GM20000 (cell line): ENCODE data around the gene TIAM2.

Experiments
- DNase-seq: peaks from one replicate; pipeline ENCODE4 v3.0.0; 2012; ENCODE audit warnings: low spot score
- TF ChIP-seq, protein P1 (sequence below): IDR thresholded peaks from 2 replicates; pipeline ENCODE4 v1.5.1; 2012; ENCODE audit warnings: mild to moderate bottlenecking, control low read depth; ENCODE audit errors: extremely low read depth, missing control alignments

Gene TIAM2

DNA sequence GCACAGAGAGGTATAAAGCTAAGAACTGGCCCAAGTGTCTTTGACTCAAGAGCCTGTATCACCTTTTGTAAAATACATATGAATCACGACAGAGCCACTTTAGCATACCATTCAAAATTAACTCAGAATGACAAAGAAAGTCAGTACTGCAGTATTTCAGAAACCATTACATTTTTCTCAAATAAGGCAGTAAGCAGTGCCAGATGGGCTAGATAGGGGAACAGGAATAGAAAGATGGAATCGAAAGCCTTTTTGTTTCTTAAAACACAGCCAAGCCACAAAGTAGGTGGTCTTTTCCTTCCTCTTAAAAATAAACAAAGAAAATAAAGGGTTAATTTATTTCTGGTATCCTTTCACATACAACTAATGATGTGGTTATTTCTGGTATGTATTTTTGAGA is 279.0 kb downstream of the TIAM2 start:
- DNase-seq: no peak
- TF ChIP-seq, protein P1, sequence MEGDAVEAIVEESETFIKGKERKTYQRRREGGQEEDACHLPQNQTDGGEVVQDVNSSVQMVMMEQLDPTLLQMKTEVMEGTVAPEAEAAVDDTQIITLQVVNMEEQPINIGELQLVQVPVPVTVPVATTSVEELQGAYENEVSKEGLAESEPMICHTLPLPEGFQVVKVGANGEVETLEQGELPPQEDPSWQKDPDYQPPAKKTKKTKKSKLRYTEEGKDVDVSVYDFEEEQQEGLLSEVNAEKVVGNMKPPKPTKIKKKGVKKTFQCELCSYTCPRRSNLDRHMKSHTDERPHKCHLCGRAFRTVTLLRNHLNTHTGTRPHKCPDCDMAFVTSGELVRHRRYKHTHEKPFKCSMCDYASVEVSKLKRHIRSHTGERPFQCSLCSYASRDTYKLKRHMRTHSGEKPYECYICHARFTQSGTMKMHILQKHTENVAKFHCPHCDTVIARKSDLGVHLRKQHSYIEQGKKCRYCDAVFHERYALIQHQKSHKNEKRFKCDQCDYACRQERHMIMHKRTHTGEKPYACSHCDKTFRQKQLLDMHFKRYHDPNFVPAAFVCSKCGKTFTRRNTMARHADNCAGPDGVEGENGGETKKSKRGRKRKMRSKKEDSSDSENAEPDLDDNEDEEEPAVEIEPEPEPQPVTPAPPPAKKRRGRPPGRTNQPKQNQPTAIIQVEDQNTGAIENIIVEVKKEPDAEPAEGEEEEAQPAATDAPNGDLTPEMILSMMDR: no peak

GRCh38 chr6:155274533-155274932 is 279.4 kb downstream of the TIAM2 start:
- TF ChIP-seq, protein P1: no peak
- no peak for DNase-seq

DNA sequence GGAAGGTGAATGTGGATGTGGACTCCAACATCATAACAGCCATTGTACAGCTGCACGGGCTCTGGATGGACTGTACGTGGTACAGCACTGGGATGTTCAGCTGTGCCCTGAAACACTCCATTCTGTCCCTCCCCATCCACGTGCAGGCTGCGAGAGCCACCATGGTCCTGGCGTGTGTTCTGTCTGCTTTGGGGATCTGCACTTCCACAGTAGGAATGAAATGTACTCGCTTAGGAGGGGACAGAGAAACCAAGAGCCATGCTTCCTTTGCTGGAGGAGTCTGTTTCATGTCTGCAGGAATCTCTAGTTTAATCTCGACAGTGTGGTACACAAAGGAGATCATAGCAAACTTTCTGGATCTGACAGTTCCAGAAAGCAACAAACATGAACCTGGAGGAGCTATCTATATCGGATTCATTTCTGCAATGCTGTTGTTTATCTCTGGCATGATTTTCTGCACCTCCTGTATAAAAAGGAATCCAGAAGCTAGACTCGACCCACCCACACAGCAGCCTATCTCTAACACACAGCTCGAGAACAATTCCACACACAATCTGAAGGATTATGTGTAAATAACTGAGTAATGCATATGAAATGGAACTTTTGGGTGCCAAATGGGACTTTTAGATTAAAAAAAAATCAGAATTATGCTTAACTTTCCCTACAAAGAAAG is 280.8 kb downstream of the TIAM2 start:
- DNase-seq: no peak
- TF ChIP-seq, protein P1: no peak

DNA sequence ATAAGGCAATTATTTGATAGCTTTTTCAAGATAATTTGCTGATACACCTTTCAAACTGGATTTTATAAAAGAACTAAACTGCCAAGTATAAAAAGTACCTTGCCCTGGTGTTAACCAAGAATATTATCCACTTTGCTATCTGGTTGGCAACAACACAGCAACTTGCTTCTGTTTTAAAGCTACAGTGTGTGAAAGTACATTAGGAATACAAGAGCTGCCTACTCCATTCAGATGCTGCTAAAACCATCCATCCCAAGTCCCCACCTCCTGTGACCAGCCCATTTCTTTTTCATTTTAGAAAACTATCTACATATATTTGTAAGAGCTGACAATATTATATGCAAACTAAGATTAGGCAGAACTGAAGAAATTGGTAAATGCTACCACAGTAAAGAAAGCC is 281.5 kb downstream of the TIAM2 start:
- TF ChIP-seq, protein P1: no peak
- DNase-seq: no peak

- no peak for DNase-seq
- TF ChIP-seq, protein P1: no peak
These were observed 283.4 kb downstream of the TIAM2 start for GRCh38 chr6:155278319-155279049.

DNA sequence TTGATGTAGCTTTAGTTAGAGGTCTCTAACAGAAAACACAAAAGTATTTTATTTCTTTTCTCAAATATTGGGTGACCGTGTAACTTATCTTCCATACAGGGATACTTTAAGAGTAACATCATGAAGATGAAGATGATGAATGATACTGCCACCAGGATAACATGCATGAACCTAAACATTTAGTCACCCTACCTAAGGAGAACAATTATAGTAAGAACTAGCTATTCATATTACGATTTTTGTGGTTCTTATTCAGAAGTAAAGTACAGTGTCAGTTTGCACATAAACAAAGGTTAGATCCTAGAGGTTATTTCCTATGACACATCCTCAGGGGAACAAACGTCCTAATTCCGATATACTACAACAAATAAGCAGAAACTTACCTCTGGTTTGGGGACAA is 289.7 kb downstream of the TIAM2 start:
- DNase-seq: no peak
- TF ChIP-seq, protein P1: no peak

DNA sequence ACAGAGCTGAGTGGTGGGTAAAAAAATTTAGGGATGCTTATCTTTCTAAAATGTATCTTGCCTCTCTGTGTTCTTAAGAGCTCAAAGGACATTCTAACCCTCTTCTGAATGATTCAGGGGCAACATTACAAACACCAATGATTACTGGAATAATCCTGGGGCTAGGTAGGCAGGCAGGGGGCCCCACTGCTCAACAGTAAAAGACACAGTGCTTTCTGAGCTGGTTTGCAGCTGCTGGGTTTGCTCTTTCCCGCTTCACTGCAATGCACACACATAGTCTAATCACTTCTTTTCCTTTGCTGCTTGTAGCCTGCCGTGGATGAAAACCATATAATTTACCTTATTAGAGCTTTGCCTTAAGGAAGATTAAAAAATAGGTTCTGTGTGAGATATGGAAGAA is 292.6 kb downstream of the TIAM2 start:
- DNase-seq: no peak

More for the DNA sequence above, 292.6 kb downstream of the TIAM2 start:
- TF ChIP-seq, protein P1: no peak
